ENCODE data around the gene DDR2. TPM values are rescaled to one million over a fixed set of nuclear protein-coding genes. Genes with fewer than 3 reads are reported as not detected.

DDR2 gene
- total RNA-seq, 1 donor = 289 TPM

DNA sequence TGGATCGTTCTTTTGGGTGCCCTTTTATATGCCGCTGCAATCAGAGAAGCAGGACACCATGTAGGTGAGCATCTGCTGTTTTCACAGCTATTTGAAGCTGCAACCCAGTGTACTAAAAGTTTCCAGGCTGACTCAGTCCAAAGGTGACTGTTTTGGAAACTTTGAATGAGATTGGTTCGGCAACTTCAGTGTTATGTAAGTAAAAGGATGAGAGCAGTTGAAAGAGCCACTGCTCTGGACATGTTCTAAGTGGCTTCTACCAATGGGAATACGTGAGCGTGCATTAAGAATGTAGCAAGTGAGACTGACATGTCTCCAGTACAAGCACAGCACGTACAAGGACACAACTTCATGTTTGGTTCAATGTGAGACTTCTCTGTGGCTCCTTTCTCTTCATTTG lies 55.6 kb downstream of the DDR2 start:
- TF ChIP-seq, protein P1, sequence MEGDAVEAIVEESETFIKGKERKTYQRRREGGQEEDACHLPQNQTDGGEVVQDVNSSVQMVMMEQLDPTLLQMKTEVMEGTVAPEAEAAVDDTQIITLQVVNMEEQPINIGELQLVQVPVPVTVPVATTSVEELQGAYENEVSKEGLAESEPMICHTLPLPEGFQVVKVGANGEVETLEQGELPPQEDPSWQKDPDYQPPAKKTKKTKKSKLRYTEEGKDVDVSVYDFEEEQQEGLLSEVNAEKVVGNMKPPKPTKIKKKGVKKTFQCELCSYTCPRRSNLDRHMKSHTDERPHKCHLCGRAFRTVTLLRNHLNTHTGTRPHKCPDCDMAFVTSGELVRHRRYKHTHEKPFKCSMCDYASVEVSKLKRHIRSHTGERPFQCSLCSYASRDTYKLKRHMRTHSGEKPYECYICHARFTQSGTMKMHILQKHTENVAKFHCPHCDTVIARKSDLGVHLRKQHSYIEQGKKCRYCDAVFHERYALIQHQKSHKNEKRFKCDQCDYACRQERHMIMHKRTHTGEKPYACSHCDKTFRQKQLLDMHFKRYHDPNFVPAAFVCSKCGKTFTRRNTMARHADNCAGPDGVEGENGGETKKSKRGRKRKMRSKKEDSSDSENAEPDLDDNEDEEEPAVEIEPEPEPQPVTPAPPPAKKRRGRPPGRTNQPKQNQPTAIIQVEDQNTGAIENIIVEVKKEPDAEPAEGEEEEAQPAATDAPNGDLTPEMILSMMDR (IDR thresholded peaks at IDR 0.05; ENCODE audit: insufficient read depth, low read depth, low read length) = no peak
- DNase-seq (ENCODE audit: low read depth) = no peak
- no peak overlapping the region for H3K4me3 ChIP-seq (ENCODE audit: low read depth, low read length)

DNA sequence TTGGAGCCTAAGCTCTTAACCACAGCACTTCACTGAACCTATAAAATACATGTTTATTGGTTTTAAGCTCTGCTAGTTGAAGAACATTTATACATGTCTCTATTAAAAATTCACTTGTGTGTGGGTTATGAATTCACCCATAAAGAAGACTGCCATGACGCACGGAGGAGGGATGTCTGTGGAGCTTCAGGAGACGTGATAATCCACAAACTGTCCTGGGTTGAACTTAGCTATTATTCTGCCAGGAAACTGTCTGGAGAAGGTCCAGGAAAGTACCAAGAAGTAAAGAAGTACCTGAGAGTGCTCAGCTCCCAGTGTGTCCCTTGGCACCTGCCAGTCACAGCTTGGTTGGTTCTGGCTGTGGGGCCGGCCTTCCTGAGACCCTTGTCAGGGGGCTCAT lies 56.3 kb downstream of the DDR2 start:
- DNase-seq (ENCODE audit: low read depth) = peak; percentile 60
- TF ChIP-seq, protein P1 (IDR thresholded peaks at IDR 0.05; ENCODE audit: insufficient read depth, low read depth, low read length) = no peak
- H3K4me3 ChIP-seq (ENCODE audit: low read depth, low read length) = no peak overlapping the region

DNA sequence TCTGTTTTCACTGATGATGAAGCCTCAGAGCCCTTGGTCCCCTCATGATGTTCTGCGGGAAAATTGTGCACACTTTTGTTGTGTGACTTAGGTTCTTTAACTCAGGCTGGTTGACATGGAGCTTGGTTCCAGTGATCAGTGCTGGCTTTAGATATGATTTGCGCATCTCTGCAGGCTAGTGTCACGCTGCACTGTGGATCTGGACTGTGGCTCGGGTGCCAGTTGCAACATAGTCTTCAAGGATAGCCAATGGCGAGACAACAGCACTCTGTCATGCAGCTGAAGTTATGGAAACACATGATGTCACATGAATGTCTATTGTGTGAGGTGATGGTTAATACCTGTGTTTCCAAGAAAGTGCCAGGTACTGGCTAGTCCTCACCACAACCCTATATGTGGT lies 56.7 kb downstream of the DDR2 start:
- DNase-seq (ENCODE audit: low read depth) = no peak
- TF ChIP-seq, protein P1 (IDR thresholded peaks at IDR 0.05; ENCODE audit: insufficient read depth, low read depth, low read length) = no peak
- no peak overlapping the region for H3K4me3 ChIP-seq (ENCODE audit: low read depth, low read length)

DNA sequence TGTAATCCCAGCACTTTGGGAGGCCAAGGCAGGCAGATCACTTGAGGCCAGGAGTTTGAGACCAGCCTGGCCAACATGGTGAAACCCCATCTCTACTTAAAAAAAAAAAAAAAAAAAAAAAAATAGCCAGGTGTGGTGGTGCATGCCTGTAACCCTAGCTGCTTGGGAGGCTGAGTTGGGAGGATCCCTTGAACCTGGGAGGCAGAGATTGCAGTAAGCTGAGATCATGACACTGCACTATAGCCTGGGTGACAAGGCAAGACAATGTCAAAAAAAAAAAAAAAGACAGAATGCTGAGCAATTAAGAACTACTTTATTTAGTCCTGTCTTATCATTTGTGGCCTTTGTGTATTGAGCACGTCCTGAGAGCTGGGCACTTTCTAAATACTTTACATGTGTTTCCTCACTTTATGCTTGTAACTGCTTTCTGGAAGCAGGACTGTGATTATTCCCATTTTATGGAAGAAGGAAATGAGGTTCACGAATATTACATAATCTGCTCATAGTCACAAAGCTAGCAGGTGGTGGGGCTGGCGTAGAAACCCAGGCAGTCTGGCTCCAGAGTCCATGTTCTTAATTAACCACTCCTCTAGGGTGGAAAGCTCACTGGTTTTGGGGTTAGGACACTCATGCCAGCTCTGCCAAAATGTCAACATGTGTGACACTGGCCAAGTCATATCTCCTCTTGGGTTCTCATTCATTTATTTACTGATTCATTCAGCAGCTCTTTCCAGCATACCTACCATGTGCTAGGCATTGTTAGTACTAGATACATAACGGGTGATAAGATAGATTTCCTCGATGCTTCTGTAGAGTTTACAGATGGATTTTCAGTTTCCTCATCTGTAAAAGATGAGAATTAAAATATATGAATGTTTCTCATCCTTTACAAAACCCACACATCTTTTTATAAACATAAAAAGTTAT lies 57.7 kb downstream of the DDR2 start:
- H3K4me3 ChIP-seq (ENCODE audit: low read depth, low read length) = no peak overlapping the region
- DNase-seq (ENCODE audit: low read depth) = no peak

DNA sequence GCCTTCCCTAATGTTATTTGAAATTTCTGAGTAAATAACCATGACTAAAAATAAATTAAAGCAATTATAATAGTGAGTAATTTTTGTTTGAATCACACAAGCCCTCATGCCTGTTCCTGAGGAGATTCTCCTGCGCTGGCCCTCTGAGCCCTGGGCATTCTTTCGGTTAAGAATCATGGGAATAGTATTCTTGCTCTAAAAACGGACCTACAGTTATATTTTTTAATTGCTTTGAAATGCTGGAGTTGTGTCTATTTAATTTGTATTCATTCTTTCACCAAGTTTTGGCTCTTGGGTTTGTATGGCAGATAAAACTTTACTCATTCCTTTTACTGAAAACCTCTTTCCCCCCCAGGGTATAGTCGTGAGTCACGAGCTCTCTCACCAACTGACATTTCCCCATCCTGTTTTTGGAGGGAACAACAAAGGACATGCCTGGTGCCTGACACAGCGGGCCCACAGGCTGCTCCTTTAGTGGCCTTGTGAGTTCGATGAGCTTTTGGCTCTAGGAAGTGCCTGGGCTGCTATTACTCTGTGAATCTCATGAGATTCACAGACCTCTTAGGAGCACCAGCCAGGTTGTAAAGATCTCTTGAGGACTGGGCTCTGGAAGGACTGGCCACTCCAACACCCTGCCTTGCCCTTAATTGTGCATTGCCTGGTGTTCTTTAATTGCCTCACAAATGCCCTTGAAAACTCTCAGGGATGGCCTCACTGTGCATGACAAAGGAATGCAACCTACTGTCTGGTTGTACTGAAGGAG lies 58.6 kb downstream of the DDR2 start:
- DNase-seq (ENCODE audit: low read depth) = peak; percentile 85
- no peak overlapping the region for H3K4me3 ChIP-seq (ENCODE audit: low read depth, low read length)
- TF ChIP-seq, protein P1 (IDR thresholded peaks at IDR 0.05; ENCODE audit: insufficient read depth, low read depth, low read length) = no peak

More for the DNA sequence above, 57.7 kb downstream of the DDR2 start:
- TF ChIP-seq, protein P1 (IDR thresholded peaks at IDR 0.05; ENCODE audit: insufficient read depth, low read depth, low read length) = no peak

DNA sequence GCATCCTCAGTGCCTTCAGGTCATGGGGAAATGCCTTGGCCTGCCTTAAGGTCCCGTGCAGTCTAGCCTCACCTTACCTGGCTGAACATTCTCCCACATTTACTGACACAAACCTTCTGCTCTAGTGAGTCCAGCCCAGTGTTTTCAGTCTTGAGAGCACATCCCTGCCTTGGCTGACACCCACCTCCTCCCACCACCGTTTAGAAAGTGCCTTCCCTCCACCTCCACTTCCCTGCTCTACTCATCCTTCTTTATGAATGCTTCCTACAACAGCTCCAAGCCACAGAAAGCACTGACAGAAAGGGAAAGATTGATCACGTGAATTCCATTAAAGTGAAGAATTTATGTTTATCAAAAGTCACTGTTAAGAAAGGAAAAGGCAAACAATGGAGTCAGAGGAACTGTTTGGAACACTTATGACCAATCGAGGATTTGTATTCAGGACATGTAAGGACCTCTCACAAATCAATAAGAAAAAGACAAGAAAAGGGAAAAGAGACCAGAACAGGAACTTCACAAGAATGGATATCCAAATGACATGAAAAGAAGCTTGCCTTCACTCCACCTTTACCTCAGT lies 59.8 kb downstream of the DDR2 start:
- TF ChIP-seq, protein P1 (IDR thresholded peaks at IDR 0.05; ENCODE audit: insufficient read depth, low read depth, low read length) = no peak
- H3K4me3 ChIP-seq (ENCODE audit: low read depth, low read length) = no peak overlapping the region
- DNase-seq (ENCODE audit: low read depth) = no peak
